HCT116 (cell line): Measurements from ENCODE around the gene PLA2G12B.
"Not testable (repeated sequence)": the region's sequence is repeated elsewhere in the genome, so short reads cannot be mapped to it uniquely, and the experiment has no call there.

ENCODE experiments used
- CEBPB ChIP-seq: IDR thresholded peaks from 2 replicates; pipeline ENCODE4 v1.6.1; 2012; ENCODE audit warnings: low read depth
- CTCF ChIP-seq, 3 experiments: fragments of 200-600 bp in 1 of 3; sonication (generic) in 1 of 3; IDR thresholded peaks in 2 of 3; conservative IDR thresholded peaks in 1 of 3; 2 replicates each; pipeline ENCODE4 v1.5.1; 2012 to 2017; ENCODE audit warnings: low read depth in 2 of 3, low read length in 2 of 3, antibody characterized with exemption in 1 of 3, borderline replicate concordance in 1 of 3, control low read depth in 1 of 3, mild to moderate bottlenecking in 1 of 3, mixed read lengths in 1 of 3, mixed run types in 1 of 3, moderate library complexity in 1 of 3; ENCODE audit not compliant: insufficient read depth in 1 of 3
- EGR1 ChIP-seq: IDR thresholded peaks from 2 replicates; pipeline ENCODE4 v1.6.1; 2012; ENCODE audit warnings: low read depth
- EZH2phosphoT487 ChIP-seq: fragments of 200-600 bp; IDR thresholded peaks from 2 replicates; pipeline ENCODE4 v1.6.1; 2018; ENCODE audit warnings: antibody characterized with exemption, borderline replicate concordance
- JUND ChIP-seq: IDR thresholded peaks from 2 replicates; pipeline ENCODE4 v1.6.1; 2012
- POLR2A ChIP-seq: IDR thresholded peaks from 2 replicates; pipeline ENCODE4 v1.7.0; 2011; ENCODE audit warnings: borderline replicate concordance; ENCODE audit not compliant: insufficient read depth, insufficient read length; ENCODE audit errors: extremely low read depth
- RAD21 ChIP-seq: IDR thresholded peaks from 2 replicates; pipeline ENCODE4 v1.6.1; 2012; ENCODE audit warnings: low read depth, mild to moderate bottlenecking
- REST ChIP-seq: IDR thresholded peaks from 2 replicates; pipeline ENCODE4 v1.6.1; 2012; ENCODE audit warnings: low read depth

GRCh38 chr10:72917201-72917600, 37.4 kb downstream of the PLA2G12B start:
- TF ChIP-seq CTCF (IDR thresholded peaks at IDR 0.05 in 2 of 3, conservative IDR thresholded peaks at IDR 0.05 in 1 of 3; ENCODE audit: borderline replicate concordance in 1 of 3, insufficient read depth in 1 of 3, low read depth in 2 of 3, low read length in 2 of 3); EZH2phosphoT487; JUND; CEBPB; POLR2A; RAD21; REST; EGR1: not testable (repeated sequence)
